22Rv1 (cell line): Measurements from ENCODE around the gene DRD2.

ENCODE experiments used
- ZFX ChIP-seq: fragments of 450-650 bp; IDR thresholded peaks from 2 replicates; pipeline ENCODE4 v1.6.1; 2017; ENCODE audit warnings: antibody characterized with exemption, borderline replicate concordance
- TF ChIP-seq, protein P1 (sequence below): fragments of 450-650 bp; IDR thresholded peaks from 2 replicates; pipeline ENCODE4 v1.5.1; 2017; ENCODE audit warnings: mild to moderate bottlenecking

GRCh38 chr11:113474362-113475159 lies 637 bp downstream of the DRD2 start:
- TF ChIP-seq, protein P1, sequence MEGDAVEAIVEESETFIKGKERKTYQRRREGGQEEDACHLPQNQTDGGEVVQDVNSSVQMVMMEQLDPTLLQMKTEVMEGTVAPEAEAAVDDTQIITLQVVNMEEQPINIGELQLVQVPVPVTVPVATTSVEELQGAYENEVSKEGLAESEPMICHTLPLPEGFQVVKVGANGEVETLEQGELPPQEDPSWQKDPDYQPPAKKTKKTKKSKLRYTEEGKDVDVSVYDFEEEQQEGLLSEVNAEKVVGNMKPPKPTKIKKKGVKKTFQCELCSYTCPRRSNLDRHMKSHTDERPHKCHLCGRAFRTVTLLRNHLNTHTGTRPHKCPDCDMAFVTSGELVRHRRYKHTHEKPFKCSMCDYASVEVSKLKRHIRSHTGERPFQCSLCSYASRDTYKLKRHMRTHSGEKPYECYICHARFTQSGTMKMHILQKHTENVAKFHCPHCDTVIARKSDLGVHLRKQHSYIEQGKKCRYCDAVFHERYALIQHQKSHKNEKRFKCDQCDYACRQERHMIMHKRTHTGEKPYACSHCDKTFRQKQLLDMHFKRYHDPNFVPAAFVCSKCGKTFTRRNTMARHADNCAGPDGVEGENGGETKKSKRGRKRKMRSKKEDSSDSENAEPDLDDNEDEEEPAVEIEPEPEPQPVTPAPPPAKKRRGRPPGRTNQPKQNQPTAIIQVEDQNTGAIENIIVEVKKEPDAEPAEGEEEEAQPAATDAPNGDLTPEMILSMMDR = no peak
- TF ChIP-seq ZFX = no peak
